CD4-positive, CD25-positive, alpha-beta regulatory T cell (primary cell): ENCODE data around the gene FLG. TPM values are rescaled to one million over a fixed set of nuclear protein-coding genes. Genes with fewer than 3 reads are reported as not detected.
"Not testable (repeated sequence)": the region's sequence is repeated elsewhere in the genome, so short reads cannot be mapped to it uniquely, and the experiment has no call there.

Source experiments
- ATAC-seq, 2 donors: fragments of 150-1000 bp; cut with Tn5 transposase; one replicate each; pipeline ENCODE4 v1.10.0; 2021; ENCODE audit warnings: low read depth in 2 of 2, moderate number of reproducible peaks in 2 of 2, moderate library complexity in 1 of 2
- DNase-seq, 3 donors: peaks; one replicate each; pipeline versions ENCODE4 v3.0.0 to v3.0.0-alpha.2; 2012 to 2022; ENCODE audit warnings: mixed read lengths in 1 of 3
- H3K27ac ChIP-seq: one replicate; pipeline ENCODE4 v1.7.0; 2013; ENCODE audit warnings: mild to moderate bottlenecking, low read length; ENCODE audit not compliant: insufficient read depth, poor library complexity, severe bottlenecking
- H3K27me3 ChIP-seq: one replicate; pipeline ENCODE4 v1.7.0; 2013; ENCODE audit warnings: low read length; ENCODE audit not compliant: control insufficient read depth, insufficient read depth
- H3K36me3 ChIP-seq: one replicate; pipeline ENCODE4 v1.7.0; 2013; ENCODE audit warnings: mild to moderate bottlenecking, low read length, moderate library complexity; ENCODE audit not compliant: control insufficient read depth, insufficient read depth
- H3K4me1 ChIP-seq: 2 replicates; pipeline ENCODE4 v1.7.0; 2013; ENCODE audit warnings: mild to moderate bottlenecking, low read length; ENCODE audit not compliant: insufficient read depth, control insufficient read depth, poor library complexity, severe bottlenecking
- H3K4me3 ChIP-seq: one replicate; pipeline ENCODE4 v1.7.0; 2013; ENCODE audit warnings: low read depth, mild to moderate bottlenecking, low read length, moderate library complexity
- H3K9me3 ChIP-seq, 2 experiments: 1 replicate in 1 of 2; 2 replicates in 1 of 2; pipeline ENCODE4 v1.7.0; 2013; ENCODE audit warnings: low read length in 2 of 2, mild to moderate bottlenecking in 1 of 2, moderate library complexity in 1 of 2; ENCODE audit not compliant: control insufficient read depth in 2 of 2
- H3K27ac Mint-ChIP-seq, 3 donors: one replicate each; pipeline ENCODE4 v1.8.0; 2020 to 2022; ENCODE audit warnings: mild to moderate bottlenecking in 3 of 3, mixed read lengths in 3 of 3, moderate library complexity in 2 of 3
- H3K27me3 Mint-ChIP-seq: one replicate; pipeline ENCODE4 v1.8.0; 2022; ENCODE audit warnings: mild to moderate bottlenecking, mixed read lengths
- H3K36me3 Mint-ChIP-seq: one replicate; pipeline ENCODE4 v1.8.0; 2020; ENCODE audit warnings: mixed read lengths
- H3K4me1 Mint-ChIP-seq, 4 donors: one replicate each; pipeline ENCODE4 v1.8.0; 2020 to 2022; ENCODE audit warnings: mixed read lengths in 4 of 4, mild to moderate bottlenecking in 1 of 4
- H3K4me3 Mint-ChIP-seq, 4 donors: one replicate each; pipeline ENCODE4 v1.8.0; 2020 to 2022; ENCODE audit warnings: mild to moderate bottlenecking in 4 of 4, mixed read lengths in 4 of 4, moderate library complexity in 3 of 4
- H3K9me3 Mint-ChIP-seq, 7 donors: one replicate each; pipeline ENCODE4 v1.8.0; 2020 to 2022; ENCODE audit warnings: mixed read lengths in 7 of 7, mild to moderate bottlenecking in 3 of 7, moderate library complexity in 2 of 7
- polyA plus RNA-seq, 4 donors: library from polyadenylated mRNA; unstranded; fragments of 300-500 nt; fragmentation: Illumina TruSeq; gene quantifications; one replicate each; pipeline ENCODE4 v1.2.3, GENCODE V29; 2021
- total RNA-seq: library from RNA; stranded (reverse); gene quantifications from one replicate; pipeline ENCODE4 v1.2.3, GENCODE V29; 2022

Gene FLG
- total and polyA plus RNA-seq, 5 donors from 2014 or later: not detected

GRCh38 chr1:152347116-152347728 lies 22.2 kb upstream of the FLG start:
- Mint-ChIP-seq H3K27me3 (peaks cover 23% of the 10 kb centered on the region), H3K4me1 (no peaks in the 10 kb centered on the region), H3K36me3 (no peaks in the 10 kb centered on the region), H3K9me3 (no peaks in the 10 kb centered on the region), H3K4me3 (no peak overlapping the region), H3K27ac (no peak overlapping the region)
- ATAC-seq: peak; percentile 50 to 59
- Histone ChIP-seq H3K36me3 (no peaks in the 10 kb centered on the region), H3K27ac (no peak overlapping the region), H3K9me3 (no peaks in the 10 kb centered on the region), H3K27me3 (peaks cover 15% of the 10 kb centered on the region), H3K4me3 (no peak overlapping the region), H3K4me1 (no peaks in the 10 kb centered on the region)
- DNase-seq: peak; percentile 6 to 68 (median 56)

DNA sequence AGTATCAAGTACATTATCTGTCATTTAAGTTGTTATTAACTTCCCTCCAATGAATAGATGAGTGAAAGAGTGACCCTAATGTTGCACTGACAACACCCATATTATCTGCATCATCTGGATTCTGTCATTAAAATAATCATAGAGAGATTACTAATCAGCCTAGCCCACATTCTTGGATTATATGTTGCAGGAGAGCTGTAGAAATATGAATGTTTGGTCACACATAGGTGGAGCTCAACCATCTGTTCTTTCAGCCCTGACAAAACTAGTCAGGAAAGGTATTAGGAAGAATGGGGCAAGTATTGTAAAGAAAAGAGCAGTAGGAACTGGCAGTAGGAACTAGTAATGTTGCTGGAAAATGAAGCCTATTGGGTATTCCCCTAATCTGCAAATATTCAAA lies 19.4 kb upstream of the FLG start:
- no peak overlapping the region for H3K27ac Mint-ChIP-seq
- peaks cover 20% of the 10 kb centered on the region for H3K27me3 ChIP-seq
- ATAC-seq (no peak), DNase-seq (no peak)
- no peak overlapping the region for H3K4me3 Mint-ChIP-seq
- H3K9me3 ChIP-seq: no peaks in the 10 kb centered on the region
- H3K4me3 ChIP-seq: no peak overlapping the region
- H3K36me3 ChIP-seq: no peaks in the 10 kb centered on the region
- peaks cover 26% of the 10 kb centered on the region for H3K27me3 Mint-ChIP-seq
- no peaks in the 10 kb centered on the region for H3K4me1 ChIP-seq
- no peaks in the 10 kb centered on the region for H3K4me1 Mint-ChIP-seq
- H3K27ac ChIP-seq: no peak overlapping the region
- no peaks in the 10 kb centered on the region for H3K9me3 Mint-ChIP-seq
- no peaks in the 10 kb centered on the region for H3K36me3 Mint-ChIP-seq

- no peak for ATAC-seq
- Mint-ChIP-seq H3K27ac (no peak overlapping the region), H3K36me3 (no peaks in the 10 kb centered on the region), H3K4me1 (no peaks in the 10 kb centered on the region), H3K4me3 (no peak overlapping the region), H3K9me3 (no peaks in the 10 kb centered on the region), H3K27me3 (peaks cover 25% of the 10 kb centered on the region)
- Histone ChIP-seq H3K36me3 (no peaks in the 10 kb centered on the region), H3K27ac (no peak overlapping the region), H3K4me3 (no peak overlapping the region), H3K27me3 (peaks cover 22% of the 10 kb centered on the region), H3K9me3 (no peaks in the 10 kb centered on the region), H3K4me1 (no peaks in the 10 kb centered on the region)
- no peak for DNase-seq
Observed at GRCh38 chr1:152343006-152343405, 18.0 kb upstream of the FLG start.

DNA sequence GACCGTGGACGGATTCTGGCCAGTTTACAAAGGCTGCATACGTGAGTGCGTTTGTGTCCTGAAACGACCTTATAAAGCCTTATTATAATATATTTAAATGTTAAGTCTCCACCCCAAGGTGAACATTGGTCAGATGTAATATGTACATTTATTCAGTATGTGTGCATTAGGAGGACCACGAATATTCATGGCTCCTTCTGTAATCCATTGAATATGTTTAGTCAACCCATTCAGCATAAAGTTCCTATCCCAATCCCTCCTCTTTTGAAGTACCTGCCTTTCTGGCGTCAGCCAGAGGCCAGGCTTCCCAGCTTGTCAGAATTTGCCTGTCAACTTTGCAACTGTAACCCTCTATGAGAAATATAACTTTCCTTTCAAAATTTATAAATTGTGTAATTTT lies 10.4 kb upstream of the FLG start:
- Histone ChIP-seq H3K4me3 (no peak overlapping the region), H3K27me3 (peaks cover 20% of the 10 kb centered on the region), H3K36me3 (no peaks in the 10 kb centered on the region), H3K27ac (no peak overlapping the region), H3K4me1 (no peaks in the 10 kb centered on the region), H3K9me3 (no peaks in the 10 kb centered on the region)
- DNase-seq: no peak
- peaks cover 25% of the 10 kb centered on the region for H3K27me3 Mint-ChIP-seq
- ATAC-seq: no peak
- H3K27ac Mint-ChIP-seq: no peak overlapping the region
- H3K4me1 Mint-ChIP-seq: no peaks in the 10 kb centered on the region
- no peaks in the 10 kb centered on the region for H3K9me3 Mint-ChIP-seq
- H3K36me3 Mint-ChIP-seq: no peaks in the 10 kb centered on the region
- H3K4me3 Mint-ChIP-seq: no peak overlapping the region

GRCh38 chr1:152328801-152329391 lies 3.9 kb upstream of the FLG start:
- H3K9me3 ChIP-seq: no peaks in the 10 kb centered on the region
- H3K36me3 Mint-ChIP-seq: no peaks in the 10 kb centered on the region
- no peaks in the 10 kb centered on the region for H3K4me1 ChIP-seq
- H3K27ac ChIP-seq: no peak overlapping the region
- no peaks in the 10 kb centered on the region for H3K36me3 ChIP-seq
- H3K4me1 Mint-ChIP-seq: no peaks in the 10 kb centered on the region
- peaks cover 12% of the 10 kb centered on the region for H3K27me3 ChIP-seq
- no peak for DNase-seq
- peaks cover 14% of the 10 kb centered on the region for H3K27me3 Mint-ChIP-seq
- no peak overlapping the region for H3K27ac Mint-ChIP-seq
- ATAC-seq: no peak
- no peak overlapping the region for H3K4me3 ChIP-seq
- no peaks in the 10 kb centered on the region for H3K9me3 Mint-ChIP-seq
- no peak overlapping the region for H3K4me3 Mint-ChIP-seq

DNA sequence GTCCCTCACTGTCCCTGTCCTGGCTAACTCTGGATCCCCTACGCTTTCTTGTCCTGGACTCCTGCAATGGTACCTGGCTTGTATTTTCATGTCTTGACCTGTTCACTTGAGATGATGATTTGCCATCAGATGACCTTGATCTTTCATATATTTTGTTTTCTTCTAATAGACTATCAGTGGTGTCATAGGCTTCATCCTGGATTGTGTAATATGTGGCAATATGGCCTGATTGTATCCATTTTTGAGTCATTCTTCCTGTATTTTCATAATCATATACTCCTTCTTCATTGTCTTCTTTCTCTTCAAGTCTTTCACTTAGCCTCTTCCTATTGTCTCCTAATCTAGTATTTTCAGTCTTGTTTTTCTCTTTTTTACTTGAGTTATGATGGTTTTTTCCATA lies 11.1 kb downstream of the FLG start:
- no peak overlapping the region for H3K4me3 ChIP-seq
- no peak overlapping the region for H3K27ac ChIP-seq
- H3K9me3 Mint-ChIP-seq: peaks cover 0 to 6% (median 0%) of the 10 kb centered on the region in 7 donors
- H3K27ac Mint-ChIP-seq: no peak overlapping the region
- peaks cover 15% of the 10 kb centered on the region for H3K27me3 ChIP-seq
- H3K4me1 ChIP-seq: no peaks in the 10 kb centered on the region
- H3K27me3 Mint-ChIP-seq: peaks cover 10% of the 10 kb centered on the region
- no peaks in the 10 kb centered on the region for H3K9me3 ChIP-seq
- H3K4me1 Mint-ChIP-seq: no peaks in the 10 kb centered on the region
- ATAC-seq (no peak), DNase-seq (no peak)
- no peaks in the 10 kb centered on the region for H3K36me3 Mint-ChIP-seq
- no peak overlapping the region for H3K4me3 Mint-ChIP-seq
- no peaks in the 10 kb centered on the region for H3K36me3 ChIP-seq

DNA sequence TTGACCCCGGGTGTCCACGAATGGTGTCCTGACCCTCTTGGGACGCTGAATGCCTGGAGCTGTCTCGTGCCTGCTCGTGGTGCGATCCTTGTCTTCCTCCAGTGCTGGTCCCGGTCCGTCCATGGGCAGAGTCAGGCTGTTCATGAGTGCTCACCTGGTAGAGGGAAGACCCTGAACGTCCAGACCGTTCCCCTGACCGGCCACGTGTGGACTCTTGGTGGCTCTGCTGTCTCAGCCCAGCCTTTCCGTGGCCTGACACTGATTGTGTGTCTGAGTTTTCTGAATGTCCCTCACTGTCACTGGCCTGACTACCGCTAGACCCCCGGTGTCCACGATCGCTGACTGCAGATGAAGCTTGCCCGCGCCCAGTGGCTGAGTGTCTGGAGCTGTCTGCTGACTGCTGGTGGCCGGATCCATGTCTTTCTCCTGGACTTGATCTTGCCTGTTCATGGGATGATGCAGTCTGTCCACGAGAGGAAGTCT lies 11.7 kb downstream of the FLG start:
- no peaks in the 10 kb centered on the region for H3K9me3 ChIP-seq
- H3K9me3 Mint-ChIP-seq: peaks cover 0 to 6% (median 0%) of the 10 kb centered on the region in 7 donors
- H3K27me3 ChIP-seq: peaks cover 15% of the 10 kb centered on the region
- H3K27ac ChIP-seq: no peak overlapping the region
- H3K4me1 Mint-ChIP-seq: no peaks in the 10 kb centered on the region
- H3K4me3 ChIP-seq: no peak overlapping the region
- H3K4me1 ChIP-seq: no peaks in the 10 kb centered on the region
- peaks cover 10% of the 10 kb centered on the region for H3K27me3 Mint-ChIP-seq
- no peak overlapping the region for H3K27ac Mint-ChIP-seq
- ATAC-seq (no peak), DNase-seq (no peak)
- H3K36me3 ChIP-seq: no peaks in the 10 kb centered on the region
- no peak overlapping the region for H3K4me3 Mint-ChIP-seq
- no peaks in the 10 kb centered on the region for H3K36me3 Mint-ChIP-seq

DNA sequence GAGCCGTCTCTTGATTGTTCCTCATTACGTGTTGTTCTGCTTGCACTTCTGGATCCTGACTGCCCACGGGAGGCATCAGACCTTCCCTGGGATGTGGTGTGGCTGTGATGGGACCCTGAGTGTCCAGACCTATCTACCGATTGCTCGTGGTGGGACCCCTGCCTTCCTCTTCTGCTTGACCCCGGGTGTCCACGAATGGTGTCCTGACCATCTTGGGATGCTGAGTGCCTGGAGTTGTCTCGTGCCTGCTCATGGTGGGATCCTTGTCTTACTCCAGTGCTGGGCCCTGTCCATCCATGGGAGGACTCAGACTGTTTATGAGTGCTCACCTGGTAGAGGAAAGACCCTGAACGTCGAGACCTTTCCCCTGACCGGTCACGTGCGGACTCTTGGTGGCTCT lies 12.9 kb downstream of the FLG start:
- H3K9me3 Mint-ChIP-seq, H3K4me1 ChIP-seq, H3K4me3 ChIP-seq, H3K27me3 ChIP-seq, H3K4me1 Mint-ChIP-seq, DNase-seq, H3K27me3 Mint-ChIP-seq, H3K9me3 ChIP-seq, H3K27ac ChIP-seq, H3K4me3 Mint-ChIP-seq, ATAC-seq, H3K36me3 ChIP-seq, H3K36me3 Mint-ChIP-seq: not testable (repeated sequence)
- peak overlapping the region in 1 of 3 donors; percentile 81 for H3K27ac Mint-ChIP-seq
